ENCODE data around the gene OVAAL. TPM values are rescaled to one million over a fixed set of nuclear protein-coding genes. Genes with fewer than 3 reads are reported as not detected.

Gene OVAAL
- total RNA-seq, 2 experiments from 2014 or later: not detected

- ChIA-PET POLR2A (interaction anchor here (0.5 to 1.5 kb wide), 3 partner anchors 9 to 111 kb away, joined by 3 to 6 read pairs (median 4); no protein-coding TSS in a partner anchor), CTCF (ENCODE audit: unreplicated experiment) (no interaction called here)
- no TSS peak for BruUV-seq (replicated peaks)
- Histone ChIP-seq H3K4me1 (ENCODE audit: insufficient read depth, low read length, poor library complexity, severe bottlenecking) (no peaks in the 10 kb centered on the region), H3K9me3 (ENCODE audit: low read length) (no peaks in the 10 kb centered on the region), H3K4me2 (ENCODE audit: low read length) (peak overlapping the region; percentile 34; the same call in 1 of the 2 replicates), H2AFZ (ENCODE audit: low read length) (peak overlapping the region; percentile 48), H3K27ac (ENCODE audit: low read depth, low read length, poor library complexity, severe bottlenecking) (no peak overlapping the region), H3K36me3 (ENCODE audit: insufficient read depth, low read length) (no peaks in the 10 kb centered on the region), H4K20me1 (ENCODE audit: insufficient read depth, low read length) (no peaks in the 10 kb centered on the region), H3K79me2 (ENCODE audit: insufficient read depth, low read depth, low read length) (no peaks in the 10 kb centered on the region), H3K9me2 (ENCODE audit: insufficient read depth, low read length) (no peaks in the 10 kb centered on the region), H3K4me3 (ENCODE audit: low read depth, low read length, poor library complexity, severe bottlenecking) (no peak overlapping the region)
- no peak for TF ChIP-seq EZH2phosphoT487 (IDR thresholded peaks at IDR 0.05; ENCODE audit: borderline replicate concordance, low read depth, low read length)
- TF ChIP-seq, protein P1, sequence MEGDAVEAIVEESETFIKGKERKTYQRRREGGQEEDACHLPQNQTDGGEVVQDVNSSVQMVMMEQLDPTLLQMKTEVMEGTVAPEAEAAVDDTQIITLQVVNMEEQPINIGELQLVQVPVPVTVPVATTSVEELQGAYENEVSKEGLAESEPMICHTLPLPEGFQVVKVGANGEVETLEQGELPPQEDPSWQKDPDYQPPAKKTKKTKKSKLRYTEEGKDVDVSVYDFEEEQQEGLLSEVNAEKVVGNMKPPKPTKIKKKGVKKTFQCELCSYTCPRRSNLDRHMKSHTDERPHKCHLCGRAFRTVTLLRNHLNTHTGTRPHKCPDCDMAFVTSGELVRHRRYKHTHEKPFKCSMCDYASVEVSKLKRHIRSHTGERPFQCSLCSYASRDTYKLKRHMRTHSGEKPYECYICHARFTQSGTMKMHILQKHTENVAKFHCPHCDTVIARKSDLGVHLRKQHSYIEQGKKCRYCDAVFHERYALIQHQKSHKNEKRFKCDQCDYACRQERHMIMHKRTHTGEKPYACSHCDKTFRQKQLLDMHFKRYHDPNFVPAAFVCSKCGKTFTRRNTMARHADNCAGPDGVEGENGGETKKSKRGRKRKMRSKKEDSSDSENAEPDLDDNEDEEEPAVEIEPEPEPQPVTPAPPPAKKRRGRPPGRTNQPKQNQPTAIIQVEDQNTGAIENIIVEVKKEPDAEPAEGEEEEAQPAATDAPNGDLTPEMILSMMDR (conservative IDR thresholded peaks at IDR 0.05; ENCODE audit: low read length): no peak
- intact Hi-C loops (cut with micrococcal nuclease; ENCODE audit: unreplicated experiment): no loop called here
- DNase-seq (ENCODE audit: low spot score): no peak
Observed at GRCh38 chr1:180524915-180525714, 33.6 kb upstream of the OVAAL start.

DNA sequence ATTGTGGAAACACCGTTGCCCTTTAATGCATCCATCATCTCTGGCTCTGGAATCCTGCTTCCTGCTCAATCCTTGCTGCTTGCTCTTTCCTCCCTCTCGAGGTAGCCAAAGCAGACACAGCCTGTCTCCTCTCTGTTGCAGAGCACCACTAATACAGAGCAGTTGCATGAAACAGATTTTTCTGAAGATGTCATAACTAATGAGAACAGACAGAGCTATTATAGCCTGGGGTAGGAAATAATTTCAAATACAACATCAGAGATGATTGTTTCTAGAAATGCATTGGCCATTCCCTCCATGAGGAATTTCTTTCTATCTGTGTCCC is 33.1 kb upstream of the OVAAL start:
- H3K27ac ChIP-seq (ENCODE audit: low read depth, low read length, poor library complexity, severe bottlenecking): no peak overlapping the region
- no peaks in the 10 kb centered on the region for H4K20me1 ChIP-seq (ENCODE audit: insufficient read depth, low read length)
- BruUV-seq (replicated peaks): no TSS peak
- ChIA-PET POLR2A (interaction anchor here (0.5 to 1.5 kb wide), 2 partner anchors 10 to 24 kb away, joined by 4 to 6 read pairs; no protein-coding TSS in a partner anchor), CTCF (ENCODE audit: unreplicated experiment) (no interaction called here)
- no peaks in the 10 kb centered on the region for H3K79me2 ChIP-seq (ENCODE audit: insufficient read depth, low read depth, low read length)
- H3K36me3 ChIP-seq (ENCODE audit: insufficient read depth, low read length): no peaks in the 10 kb centered on the region
- no peaks in the 10 kb centered on the region for H3K4me1 ChIP-seq (ENCODE audit: insufficient read depth, low read length, poor library complexity, severe bottlenecking)
- TF ChIP-seq EZH2phosphoT487 (IDR thresholded peaks at IDR 0.05; ENCODE audit: borderline replicate concordance, low read depth, low read length): no peak
- TF ChIP-seq, protein P1 (conservative IDR thresholded peaks at IDR 0.05; ENCODE audit: low read length): no peak
- H3K4me3 ChIP-seq (ENCODE audit: low read depth, low read length, poor library complexity, severe bottlenecking): no peak overlapping the region
- no peaks in the 10 kb centered on the region for H3K9me3 ChIP-seq (ENCODE audit: low read length)
- H3K4me2 ChIP-seq (ENCODE audit: low read length): peak overlapping the region; percentile 34; the same call in 1 of the 2 replicates
- H3K9me2 ChIP-seq (ENCODE audit: insufficient read depth, low read length): no peaks in the 10 kb centered on the region
- peak overlapping the region; percentile 48 for H2AFZ ChIP-seq (ENCODE audit: low read length)
- intact Hi-C loops (cut with micrococcal nuclease; ENCODE audit: unreplicated experiment): no loop called here
- no peak for DNase-seq (ENCODE audit: low spot score)

GRCh38 chr1:180527101-180527669 is 31.6 kb upstream of the OVAAL start:
- Histone ChIP-seq H3K79me2 (ENCODE audit: insufficient read depth, low read depth, low read length) (no peaks in the 10 kb centered on the region), H3K4me1 (ENCODE audit: insufficient read depth, low read length, poor library complexity, severe bottlenecking) (no peaks in the 10 kb centered on the region), H2AFZ (ENCODE audit: low read length) (no peak overlapping the region), H3K4me3 (ENCODE audit: low read depth, low read length, poor library complexity, severe bottlenecking) (no peak overlapping the region), H3K9me2 (ENCODE audit: insufficient read depth, low read length) (no peaks in the 10 kb centered on the region), H3K9me3 (ENCODE audit: low read length) (no peaks in the 10 kb centered on the region), H4K20me1 (ENCODE audit: insufficient read depth, low read length) (no peaks in the 10 kb centered on the region), H3K27ac (ENCODE audit: low read depth, low read length, poor library complexity, severe bottlenecking) (no peak overlapping the region), H3K4me2 (ENCODE audit: low read length) (no peak overlapping the region), H3K36me3 (ENCODE audit: insufficient read depth, low read length) (no peaks in the 10 kb centered on the region)
- intact Hi-C loops (cut with micrococcal nuclease; ENCODE audit: unreplicated experiment): no loop called here
- ChIA-PET CTCF (ENCODE audit: unreplicated experiment) (no interaction called here), POLR2A (interaction anchor here (0.6 kb wide), 1 partner anchor 335 kb away, joined by 3 read pairs; no protein-coding TSS in a partner anchor)
- BruUV-seq (replicated peaks): no TSS peak
- no peak for TF ChIP-seq EZH2phosphoT487 (IDR thresholded peaks at IDR 0.05; ENCODE audit: borderline replicate concordance, low read depth, low read length)
- DNase-seq (ENCODE audit: low spot score): no peak

Data from OCI-LY7 (cell line).